GM23338 (cell line): ENCODE results near the gene A3GALT2. TPM values are rescaled to one million over a fixed set of nuclear protein-coding genes. Genes with fewer than 3 reads are reported as not detected.
A peak's percentile ranks its signal among the peaks of the same experiment; 100 is the strongest.

Source experiments
- ATAC-seq: fragments of 200-7000 bp; cut with Tn5 transposase; 3 replicates; pipeline ENCODE4 v1.9.1; 2020
- DNase-seq: peaks from one replicate; pipeline ENCODE4 v3.0.0-alpha.2; 2015; ENCODE audit warnings: low spot score
- H2AFZ ChIP-seq: fragments of 200-600 bp; sonication (generic); 2 replicates; pipeline ENCODE4 v1.8.0; 2016; ENCODE audit warnings: antibody characterized with exemption, mild to moderate bottlenecking, moderate library complexity
- H3F3A ChIP-seq: fragments of 200-600 bp; sonication (generic); replicated peaks from 2 replicates; pipeline ENCODE4 v1.8.0; 2017; ENCODE audit warnings: antibody characterized with exemption, mixed run types, low read depth
- H3K27ac ChIP-seq: fragments of 200-600 bp; sonication (generic); 2 replicates; pipeline ENCODE4 v1.6.1; 2016; ENCODE audit warnings: low read depth
- H3K27me3 ChIP-seq: fragments of 200-600 bp; sonication (generic); 2 replicates; pipeline ENCODE4 v1.8.0; 2016; ENCODE audit warnings: mild to moderate bottlenecking, mixed run types, moderate library complexity; ENCODE audit not compliant: insufficient read depth
- H3K36me3 ChIP-seq: fragments of 200-600 bp; sonication (generic); 2 replicates; pipeline ENCODE4 v1.8.0; 2016; ENCODE audit warnings: mild to moderate bottlenecking; ENCODE audit not compliant: insufficient read depth
- H3K4me1 ChIP-seq: fragments of 200-600 bp; sonication (generic); 2 replicates; pipeline ENCODE4 v1.8.0; 2016; ENCODE audit warnings: mild to moderate bottlenecking, moderate library complexity; ENCODE audit not compliant: insufficient read depth
- H3K4me2 ChIP-seq: fragments of 200-600 bp; sonication (generic); 2 replicates; pipeline ENCODE4 v1.7.1; 2017; ENCODE audit warnings: mixed run types
- H3K4me3 ChIP-seq: fragments of 200-600 bp; sonication (generic); 2 replicates; pipeline ENCODE4 v1.6.1; 2016; ENCODE audit warnings: mixed run types
- H3K79me2 ChIP-seq: fragments of 200-600 bp; sonication (generic); replicated peaks from 2 replicates; pipeline ENCODE4 v1.8.0; 2017; ENCODE audit warnings: mild to moderate bottlenecking; ENCODE audit not compliant: insufficient read depth
- H3K9me2 ChIP-seq: fragments of 200-600 bp; sonication (generic); 2 replicates; pipeline ENCODE4 v1.8.0; 2017; ENCODE audit not compliant: insufficient read depth
- H4K20me1 ChIP-seq: fragments of 200-600 bp; sonication (generic); replicated peaks from 2 replicates; pipeline ENCODE4 v1.8.0; 2017; ENCODE audit warnings: mild to moderate bottlenecking; ENCODE audit not compliant: insufficient read depth
- H3K27ac Mint-ChIP-seq: 2 replicates; pipeline ENCODE4 v1.8.0; 2020; ENCODE audit warnings: inconsistent platforms, mild to moderate bottlenecking, moderate library complexity, mixed read lengths
- H3K27me3 Mint-ChIP-seq: 3 replicates; pipeline ENCODE4 v1.8.0; 2022; ENCODE audit warnings: low read depth, mild to moderate bottlenecking, moderate library complexity, mixed read lengths, inconsistent platforms; ENCODE audit not compliant: insufficient read depth, poor library complexity
- H3K36me3 Mint-ChIP-seq: 3 replicates; pipeline ENCODE4 v1.8.0; 2021; ENCODE audit warnings: low read depth, mild to moderate bottlenecking, inconsistent platforms, moderate library complexity, mixed read lengths
- H3K4me1 Mint-ChIP-seq: 3 replicates; pipeline ENCODE4 v1.8.0; 2020; ENCODE audit warnings: mild to moderate bottlenecking, inconsistent platforms, mixed read lengths
- H3K4me3 Mint-ChIP-seq: 3 replicates; pipeline ENCODE4 v1.8.0; 2021; ENCODE audit warnings: moderate library complexity, mild to moderate bottlenecking, inconsistent platforms, mixed read lengths
- H3K9me3 Mint-ChIP-seq: 3 replicates; pipeline ENCODE4 v1.8.0; 2020; ENCODE audit warnings: moderate library complexity, mild to moderate bottlenecking, inconsistent platforms, mixed read lengths
- CREB1 ChIP-seq: fragments of 250-450 bp; sonication (Bioruptor Pico); IDR thresholded peaks from 2 replicates; pipeline ENCODE4 v1.5.0; 2020; ENCODE audit warnings: low read depth, mild to moderate bottlenecking, moderate library complexity
- CTCF ChIP-seq, 2 experiments: fragments of 200-600 bp in 1 of 2; sonication (generic) in 1 of 2; conservative IDR thresholded peaks; 2 replicates each; pipeline versions ENCODE4 v1.5.1 to v1.6.1; 2016 to 2017; ENCODE audit warnings: antibody characterized with exemption in 2 of 2, low read depth in 2 of 2, mild to moderate bottlenecking in 2 of 2, moderate library complexity in 1 of 2
- EZH2 ChIP-seq: fragments of 200-600 bp; sonication (generic); IDR thresholded peaks from one replicate; pipeline ENCODE4 v1.8.0; 2017; ENCODE audit warnings: antibody characterized with exemption, mild to moderate bottlenecking, low read depth; ENCODE audit not compliant: unreplicated experiment
- NANOG ChIP-seq: IDR thresholded peaks from 2 replicates; pipeline ENCODE4 v1.6.1; 2016; ENCODE audit warnings: antibody characterized with exemption, borderline replicate concordance
- POLR2AphosphoS5 ChIP-seq: IDR thresholded peaks from 2 replicates; pipeline ENCODE4 v1.6.1; 2016; ENCODE audit warnings: antibody characterized with exemption, low read depth
- ZNF114 ChIP-seq: fragments of 250-450 bp; sonication (Bioruptor Pico); IDR thresholded peaks from 2 replicates; pipeline ENCODE4 v1.5.0; 2020; ENCODE audit warnings: mild to moderate bottlenecking, moderate library complexity
- polyA plus RNA-seq: library from polyadenylated mRNA; unstranded; fragments of >200 nt; fragmentation: Nextera tagmentation; extraction: Ambion mirVana; gene quantifications from 2 replicates; pipeline ENCODE4 v1.2.1, GENCODE V29; 2016
- total RNA-seq: library from RNA; depleted of rRNA; stranded (reverse); fragments of >200 nt; shearing (Covaris generic); gene quantifications from 2 replicates; pipeline ENCODE4 v1.2.3, GENCODE V29; 2014
- TF ChIP-seq, protein P1 (sequence below): fragments of 250-450 bp; sonication (Bioruptor Pico); IDR thresholded peaks from 2 replicates; pipeline ENCODE4 v1.5.0; 2020; ENCODE audit warnings: mild to moderate bottlenecking, moderate library complexity

Gene A3GALT2
- total and polyA plus RNA-seq, 2 experiments from 2014 or later = not detected

- TF ChIP-seq, protein P1, sequence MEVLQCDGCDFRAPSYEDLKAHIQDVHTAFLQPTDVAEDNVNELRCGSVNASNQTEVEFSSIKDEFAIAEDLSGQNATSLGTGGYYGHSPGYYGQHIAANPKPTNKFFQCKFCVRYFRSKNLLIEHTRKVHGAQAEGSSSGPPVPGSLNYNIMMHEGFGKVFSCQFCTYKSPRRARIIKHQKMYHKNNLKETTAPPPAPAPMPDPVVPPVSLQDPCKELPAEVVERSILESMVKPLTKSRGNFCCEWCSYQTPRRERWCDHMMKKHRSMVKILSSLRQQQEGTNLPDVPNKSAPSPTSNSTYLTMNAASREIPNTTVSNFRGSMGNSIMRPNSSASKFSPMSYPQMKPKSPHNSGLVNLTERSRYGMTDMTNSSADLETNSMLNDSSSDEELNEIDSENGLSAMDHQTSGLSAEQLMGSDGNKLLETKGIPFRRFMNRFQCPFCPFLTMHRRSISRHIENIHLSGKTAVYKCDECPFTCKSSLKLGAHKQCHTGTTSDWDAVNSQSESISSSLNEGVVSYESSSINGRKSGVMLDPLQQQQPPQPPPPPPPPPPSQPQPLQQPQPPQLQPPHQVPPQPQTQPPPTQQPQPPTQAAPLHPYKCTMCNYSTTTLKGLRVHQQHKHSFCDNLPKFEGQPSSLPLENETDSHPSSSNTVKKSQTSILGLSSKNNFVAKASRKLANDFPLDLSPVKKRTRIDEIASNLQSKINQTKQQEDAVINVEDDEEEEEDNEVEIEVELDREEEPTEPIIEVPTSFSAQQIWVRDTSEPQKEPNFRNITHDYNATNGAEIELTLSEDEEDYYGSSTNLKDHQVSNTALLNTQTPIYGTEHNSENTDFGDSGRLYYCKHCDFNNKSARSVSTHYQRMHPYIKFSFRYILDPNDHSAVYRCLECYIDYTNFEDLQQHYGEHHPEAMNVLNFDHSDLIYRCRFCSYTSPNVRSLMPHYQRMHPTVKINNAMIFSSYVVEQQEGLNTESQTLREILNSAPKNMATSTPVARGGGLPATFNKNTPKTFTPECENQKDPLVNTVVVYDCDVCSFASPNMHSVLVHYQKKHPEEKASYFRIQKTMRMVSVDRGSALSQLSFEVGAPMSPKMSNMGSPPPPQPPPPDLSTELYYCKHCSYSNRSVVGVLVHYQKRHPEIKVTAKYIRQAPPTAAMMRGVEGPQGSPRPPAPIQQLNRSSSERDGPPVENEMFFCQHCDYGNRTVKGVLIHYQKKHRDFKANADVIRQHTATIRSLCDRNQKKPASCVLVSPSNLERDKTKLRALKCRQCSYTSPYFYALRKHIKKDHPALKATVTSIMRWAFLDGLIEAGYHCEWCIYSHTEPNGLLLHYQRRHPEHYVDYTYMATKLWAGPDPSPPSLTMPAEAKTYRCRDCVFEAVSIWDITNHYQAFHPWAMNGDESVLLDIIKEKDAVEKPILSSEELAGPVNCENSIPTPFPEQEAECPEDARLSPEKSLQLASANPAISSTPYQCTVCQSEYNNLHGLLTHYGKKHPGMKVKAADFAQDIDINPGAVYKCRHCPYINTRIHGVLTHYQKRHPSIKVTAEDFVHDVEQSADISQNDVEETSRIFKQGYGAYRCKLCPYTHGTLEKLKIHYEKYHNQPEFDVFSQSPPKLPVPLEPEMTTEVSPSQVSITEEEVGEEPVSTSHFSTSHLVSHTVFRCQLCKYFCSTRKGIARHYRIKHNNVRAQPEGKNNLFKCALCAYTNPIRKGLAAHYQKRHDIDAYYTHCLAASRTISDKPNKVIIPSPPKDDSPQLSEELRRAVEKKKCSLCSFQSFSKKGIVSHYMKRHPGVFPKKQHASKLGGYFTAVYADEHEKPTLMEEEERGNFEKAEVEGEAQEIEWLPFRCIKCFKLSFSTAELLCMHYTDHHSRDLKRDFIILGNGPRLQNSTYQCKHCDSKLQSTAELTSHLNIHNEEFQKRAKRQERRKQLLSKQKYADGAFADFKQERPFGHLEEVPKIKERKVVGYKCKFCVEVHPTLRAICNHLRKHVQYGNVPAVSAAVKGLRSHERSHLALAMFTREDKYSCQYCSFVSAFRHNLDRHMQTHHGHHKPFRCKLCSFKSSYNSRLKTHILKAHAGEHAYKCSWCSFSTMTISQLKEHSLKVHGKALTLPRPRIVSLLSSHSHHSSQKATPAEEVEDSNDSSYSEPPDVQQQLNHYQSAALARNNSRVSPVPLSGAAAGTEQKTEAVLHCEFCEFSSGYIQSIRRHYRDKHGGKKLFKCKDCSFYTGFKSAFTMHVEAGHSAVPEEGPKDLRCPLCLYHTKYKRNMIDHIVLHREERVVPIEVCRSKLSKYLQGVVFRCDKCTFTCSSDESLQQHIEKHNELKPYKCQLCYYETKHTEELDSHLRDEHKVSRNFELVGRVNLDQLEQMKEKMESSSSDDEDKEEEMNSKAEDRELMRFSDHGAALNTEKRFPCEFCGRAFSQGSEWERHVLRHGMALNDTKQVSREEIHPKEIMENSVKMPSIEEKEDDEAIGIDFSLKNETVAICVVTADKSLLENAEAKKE = no peak
- TF ChIP-seq ZNF114 (CRISPR knock-in tag) (no peak), NANOG (no peak), POLR2AphosphoS5 (no peak), CREB1 (no peak), CTCF (conservative IDR thresholded peaks at IDR 0.05; ENCODE audit: low read depth in 2 of 2) (no peak), EZH2 (no peak)
These were observed 20.3 kb upstream of the A3GALT2 start (continued) for GRCh38 chr1:33341190-33341589.

DNA sequence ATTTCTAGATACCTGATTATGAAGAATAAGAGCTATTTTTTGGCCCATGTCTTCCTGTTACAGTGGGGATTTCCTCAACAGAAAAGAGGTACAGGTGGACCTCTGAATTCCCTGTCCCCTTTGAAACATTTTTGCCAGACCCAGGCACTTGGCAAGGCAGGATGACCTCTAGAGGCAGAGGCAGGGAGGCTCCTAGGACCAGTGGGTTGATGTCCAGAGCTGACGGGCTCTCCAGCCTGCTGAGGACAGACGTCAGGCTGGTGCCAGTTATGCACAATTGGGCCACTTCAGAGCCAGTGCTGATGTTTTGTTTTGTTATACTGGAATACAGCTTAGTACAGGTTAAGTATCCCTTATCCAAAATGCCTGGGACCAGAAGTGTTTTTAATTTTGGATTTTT, 18.5 kb upstream of the A3GALT2 start:
- DNase-seq = no peak
- Histone ChIP-seq H3K27ac (no peak overlapping the region), H3K36me3 (no peaks in the 10 kb centered on the region), H3K27me3 (peaks cover 73% of the 10 kb centered on the region), H3K4me1 (peaks cover 61% of the 10 kb centered on the region), H3K4me2 (peak overlapping the region; percentile 58; the same call in 1 of the 2 replicates), H3K9me2 (no peaks in the 10 kb centered on the region), H3K4me3 (no peak overlapping the region), H3K79me2 (no peaks in the 10 kb centered on the region), H3F3A (0 out of 2 replicates have a peak, but pooled peaks cover 8% of the 10 kb centered on the region), H2AFZ (no peak overlapping the region), H4K20me1 (peaks cover 18% of the 10 kb centered on the region; the same call in 1 of the 2 replicates)
- peaks cover 72% of the 10 kb centered on the region for H3K4me1 Mint-ChIP-seq
- no peak overlapping the region for H3K4me3 Mint-ChIP-seq
- peak; percentile 6; the same call in 2 of the 3 replicates for ATAC-seq
- H3K27ac Mint-ChIP-seq = no peak overlapping the region
- H3K36me3 Mint-ChIP-seq = no peaks in the 10 kb centered on the region
- H3K27me3 Mint-ChIP-seq = peaks cover 29% of the 10 kb centered on the region
- no peaks in the 10 kb centered on the region; the same call in 2 of the 3 replicates for H3K9me3 Mint-ChIP-seq
- peak; percentile 32 to 57 for TF ChIP-seq CTCF (conservative IDR thresholded peaks at IDR 0.05; ENCODE audit: low read depth in 2 of 2)
